ENCODE measurements around the gene GLCE.
A peak's percentile ranks its signal among the peaks of the same experiment; 100 is the strongest.
"Not testable (repeated sequence)": the region's sequence is repeated elsewhere in the genome, so short reads cannot be mapped to it uniquely, and the experiment has no call there.

The GLCE gene

GRCh38 chr15:69298354-69298696, 137.9 kb downstream of the GLCE start:
- FAIRE-seq (no peak), DNase-seq (ENCODE audit: insufficient read length, low spot score) (no peak)
- TF ChIP-seq, protein P1, sequence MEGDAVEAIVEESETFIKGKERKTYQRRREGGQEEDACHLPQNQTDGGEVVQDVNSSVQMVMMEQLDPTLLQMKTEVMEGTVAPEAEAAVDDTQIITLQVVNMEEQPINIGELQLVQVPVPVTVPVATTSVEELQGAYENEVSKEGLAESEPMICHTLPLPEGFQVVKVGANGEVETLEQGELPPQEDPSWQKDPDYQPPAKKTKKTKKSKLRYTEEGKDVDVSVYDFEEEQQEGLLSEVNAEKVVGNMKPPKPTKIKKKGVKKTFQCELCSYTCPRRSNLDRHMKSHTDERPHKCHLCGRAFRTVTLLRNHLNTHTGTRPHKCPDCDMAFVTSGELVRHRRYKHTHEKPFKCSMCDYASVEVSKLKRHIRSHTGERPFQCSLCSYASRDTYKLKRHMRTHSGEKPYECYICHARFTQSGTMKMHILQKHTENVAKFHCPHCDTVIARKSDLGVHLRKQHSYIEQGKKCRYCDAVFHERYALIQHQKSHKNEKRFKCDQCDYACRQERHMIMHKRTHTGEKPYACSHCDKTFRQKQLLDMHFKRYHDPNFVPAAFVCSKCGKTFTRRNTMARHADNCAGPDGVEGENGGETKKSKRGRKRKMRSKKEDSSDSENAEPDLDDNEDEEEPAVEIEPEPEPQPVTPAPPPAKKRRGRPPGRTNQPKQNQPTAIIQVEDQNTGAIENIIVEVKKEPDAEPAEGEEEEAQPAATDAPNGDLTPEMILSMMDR (IDR thresholded peaks at IDR 0.05; ENCODE audit: insufficient read depth, missing control alignments): no peak

GRCh38 chr15:69298697-69299441, 138.4 kb downstream of the GLCE start, which contains the start of gene PAQR5:
PAQR5 (plus strand) TSS chr15:69298912; CDS start chr15:69360081, 61,169 bp downstream.
- DNase-seq (ENCODE audit: insufficient read length, low spot score) (peak; percentile 79), FAIRE-seq (no peak)
- TF ChIP-seq, protein P1 (IDR thresholded peaks at IDR 0.05; ENCODE audit: insufficient read depth, missing control alignments): no peak

GRCh38 chr15:69299451-69299886, 139.0 kb downstream of the GLCE start:
- DNase-seq (ENCODE audit: insufficient read length, low spot score) (no peak), FAIRE-seq (no peak)
- TF ChIP-seq, protein P1 (IDR thresholded peaks at IDR 0.05; ENCODE audit: insufficient read depth, missing control alignments): no peak

GRCh38 chr15:69299943-69300588, 139.6 kb downstream of the GLCE start:
- TF ChIP-seq, protein P1 (IDR thresholded peaks at IDR 0.05; ENCODE audit: insufficient read depth, missing control alignments): no peak
- DNase-seq (ENCODE audit: insufficient read length, low spot score): no peak
- no peak for FAIRE-seq

GRCh38 chr15:69301101-69301500, 140.7 kb downstream of the GLCE start:
- not testable (repeated sequence) for FAIRE-seq; DNase-seq (ENCODE audit: insufficient read length, low spot score)

GRCh38 chr15:69302087-69302486, 141.7 kb downstream of the GLCE start:
- not testable (repeated sequence) for FAIRE-seq; DNase-seq (ENCODE audit: insufficient read length, low spot score)

GRCh38 chr15:69302929-69303328, 142.5 kb downstream of the GLCE start:
- TF ChIP-seq, protein P1 (IDR thresholded peaks at IDR 0.05; ENCODE audit: insufficient read depth, missing control alignments): no peak
- no peak for FAIRE-seq
- DNase-seq (ENCODE audit: insufficient read length, low spot score): no peak
